Panc1 (cell line): ENCODE data around the gene NTRK3. TPM values are rescaled to one million over a fixed set of nuclear protein-coding genes. Genes with fewer than 3 reads are reported as not detected.

Experiments used
- ATAC-seq: fragments of 200-7000 bp; cut with Tn5 transposase; 2 replicates; pipeline ENCODE4 v1.9.1; 2020; ENCODE audit warnings: mild to moderate bottlenecking, moderate library complexity
- Bru-seq: library from RNA; stranded (reverse); fragments of 400-500 nt; gene quantifications from one replicate; lab custom pipeline; 2021; lab: Mats Ljungman, UMichigan
- BruChase-seq, 2 experiments: library from RNA; stranded (reverse); fragments of 400-500 nt; gene quantifications; one replicate each; lab custom pipeline; 2021; lab: Mats Ljungman, UMichigan
- BruUV-seq: library from RNA; stranded (reverse); fragments of 400-500 nt; replicated peaks from 2 replicates; lab custom pipeline; 2021; lab: Mats Ljungman, UMichigan
- CTCF ChIA-PET: fragments of 300-600 bp; sonication (Branson Sonifier 250); formaldehyde crosslinking; loops from one replicate; lab custom pipeline; 2022; ENCODE audit warnings: antibody characterized with exemption; lab: Charles Lee
- POLR2A ChIA-PET: fragments of 300-600 bp; sonication (Branson Sonifier 250); formaldehyde crosslinking; loops from one replicate; lab custom pipeline; 2022; ENCODE audit warnings: antibody characterized with exemption; lab: Charles Lee
- DNase-seq: peaks from one replicate; pipeline ENCODE4 v3.0.0-alpha.2; 2010; ENCODE audit warnings: low read depth, low spot score
- H3K27ac ChIP-seq: 2 replicates; pipeline ENCODE4 v1.5.1; 2011; ENCODE audit warnings: mild to moderate bottlenecking, low read length, inconsistent platforms
- H3K27me3 ChIP-seq: fragments of 200-500 bp; sonication (Bioruptor generic); 2 replicates; pipeline ENCODE4 v1.6.0; 2014; ENCODE audit warnings: low read length, inconsistent platforms; ENCODE audit not compliant: control insufficient read depth, insufficient read depth
- H3K36me3 ChIP-seq: fragments of 200-500 bp; sonication (Bioruptor generic); 2 replicates; pipeline ENCODE4 v1.5.1; 2014; ENCODE audit warnings: inconsistent platforms, mild to moderate bottlenecking, low read length, moderate library complexity; ENCODE audit not compliant: control insufficient read depth, insufficient read depth
- H3K4me1 ChIP-seq: 2 replicates; pipeline ENCODE4 v1.5.1; 2011; ENCODE audit warnings: inconsistent platforms, mild to moderate bottlenecking, low read length, moderate library complexity; ENCODE audit not compliant: control insufficient read depth, insufficient read depth
- H3K4me3 ChIP-seq, 2 experiments: 2 replicates each; pipeline ENCODE4 v1.5.1; 2011 to 2012; ENCODE audit warnings: low read depth in 2 of 2, low read length in 2 of 2, mild to moderate bottlenecking in 2 of 2, inconsistent platforms in 1 of 2, moderate library complexity in 1 of 2
- H3K9me3 ChIP-seq: fragments of 200-500 bp; sonication (Bioruptor generic); 2 replicates; pipeline ENCODE4 v1.5.1; 2014; ENCODE audit warnings: low read depth, mild to moderate bottlenecking, inconsistent platforms, low read length, moderate library complexity; ENCODE audit not compliant: control insufficient read depth, insufficient read depth
- CTCF ChIP-seq: fragments of 450-650 bp; IDR thresholded peaks from 2 replicates; pipeline ENCODE4 v1.5.1; 2017; ENCODE audit warnings: mild to moderate bottlenecking
- POLR2AphosphoS5 ChIP-seq: IDR thresholded peaks from 2 replicates; pipeline ENCODE4 v1.6.1; 2012; ENCODE audit warnings: mild to moderate bottlenecking, low read depth, low read length, moderate library complexity
- REST ChIP-seq, 2 experiments: IDR thresholded peaks; 2 replicates each; pipeline ENCODE4 v1.6.1; 2011 to 2012; ENCODE audit warnings: low read depth in 2 of 2, control low read depth in 1 of 2, low read length in 1 of 2, mild to moderate bottlenecking in 1 of 2, moderate library complexity in 1 of 2; ENCODE audit not compliant: insufficient read depth in 1 of 2
- SIN3A ChIP-seq: IDR thresholded peaks from 2 replicates; pipeline ENCODE4 v1.6.1; 2012; ENCODE audit warnings: low read depth, mild to moderate bottlenecking, low read length, moderate library complexity, borderline replicate concordance; ENCODE audit not compliant: insufficient read depth
- TCF7L2 ChIP-seq: IDR thresholded peaks from 2 replicates; pipeline ENCODE4 v1.6.1; 2011; ENCODE audit warnings: mild to moderate bottlenecking, low read depth, low read length, inconsistent platforms
- in situ Hi-C: cut with HindIII; loops from 2 replicates; pipeline ENCODE4 v1.10.0; 2016; ENCODE audit warnings: low sequenced_read_pairs, low pct_unique_long_range_greater_than_20kb
- intact Hi-C: fragments of 100-400 bp; cut with micrococcal nuclease; formaldehyde crosslinking; loops from one replicate; pipeline ENCODE4 v1.10.0; 2022; ENCODE audit not compliant: unreplicated experiment
- long read RNA-seq: library from polyadenylated mRNA; unstranded; transcript quantifications from one replicate; pipeline ENCODE4 v2.0.0, GENCODE V29; 2021; ENCODE audit not compliant: unreplicated experiment
- polyA plus RNA-seq: library from polyadenylated mRNA; unstranded; fragments of >200 nt; gene quantifications from one replicate; pipeline ENCODE4 v1.2.1, GENCODE V29; 2012; ENCODE audit warnings: missing spikeins; ENCODE audit not compliant: insufficient read length
- total RNA-seq: library from RNA; stranded (reverse); gene quantifications from one replicate; pipeline ENCODE4 v1.2.1, GENCODE V29; 2021; ENCODE audit not compliant: unreplicated experiment

NTRK3 gene
- total RNA-seq (not detected), Bru-seq, nascent RNA (percentile 1 among the genes with signal in this experiment), BruChase-seq, experiment 1, labeled RNA remaining after a 2-hour chase (percentile 0 among the genes with signal in this experiment), BruChase-seq, experiment 2, labeled RNA remaining after a 6-hour chase (percentile 0 among the genes with signal in this experiment)
- polyA plus RNA-seq = not detected
- long read RNA-seq = 0 reads

- Histone ChIP-seq H3K36me3 (no peaks in the 10 kb centered on the region), H3K4me3 (no peak within 1 kb of the TSS), H3K4me1 (no peaks in the 10 kb centered on the region), H3K27ac (no peak within 1 kb of the TSS), H3K27me3 (peaks cover 5% of the 10 kb centered on the region; the same call in 1 of the 2 replicates), H3K9me3 (no peaks in the 10 kb centered on the region)
- TF ChIP-seq TCF7L2 (no peak), POLR2AphosphoS5 (no peak), CTCF (no peak), REST (IDR thresholded peaks at IDR 0.05; ENCODE audit: insufficient read depth in 1 of 2, low read depth in 2 of 2, low read length in 1 of 2) (no peak), SIN3A (no peak)
- CTCF ChIA-PET = no interaction called here
- DNase-seq (no peak), ATAC-seq (no peak)
- POLR2A ChIA-PET = no interaction called here
- BruUV-seq = no TSS peak
- intact Hi-C loops (no loop called here), in situ Hi-C loops (no loop called here)
Measured at GRCh38 chr15:88256279-88257230, at the start of gene NTRK3. TSS of gene NTRK3 (minus strand) at chr15:88256739. CDS start at chr15:88256153, 586 bp downstream.

GRCh38 chr15:88303395-88303794, 46.9 kb upstream of the NTRK3 start:
- Histone ChIP-seq H3K4me3 (no peak overlapping the region), H3K4me1 (no peaks in the 10 kb centered on the region), H3K9me3 (no peaks in the 10 kb centered on the region), H3K36me3 (no peaks in the 10 kb centered on the region), H3K27me3 (peaks cover 4% of the 10 kb centered on the region; the same call in 1 of the 2 replicates), H3K27ac (no peak overlapping the region)
- ATAC-seq (no peak), DNase-seq (no peak)
- TF ChIP-seq POLR2AphosphoS5 (no peak), CTCF (no peak), TCF7L2 (no peak)
- ChIA-PET CTCF (no interaction called here), POLR2A (no interaction called here)
- BruUV-seq = no TSS peak
- intact Hi-C loops (no loop called here), in situ Hi-C loops (no loop called here)
